ENCODE results near the gene ISM1. TPM values are rescaled to one million over a fixed set of nuclear protein-coding genes. Genes with fewer than 3 reads are reported as not detected.

The ISM1 gene
- total RNA-seq, 4 donors from 2014 or later: 0.49 to 6.2 (median 2.3) TPM; not detected in 1

- no peak for DNase-seq
- Histone ChIP-seq H3K27ac (no peak overlapping the region), H3K9me3 (no peaks in the 10 kb centered on the region), H3K36me3 (no peaks in the 10 kb centered on the region), H3K4me1 (no peaks in the 10 kb centered on the region), H3K4me3 (no peak overlapping the region), H3K27me3 (no peaks in the 10 kb centered on the region)
- no peak for TF ChIP-seq POLR2A (IDR thresholded peaks at IDR 0.05)
- TF ChIP-seq CTCF (IDR thresholded peaks at IDR 0.05): no peak
- intact Hi-C loops (cut with DNase I; ENCODE audit: low total_unique reads): no loop called here
Measured at GRCh38 chr20:13236990-13237720, 16.1 kb downstream of the ISM1 start.

- Histone ChIP-seq H3K27ac (no peak overlapping the region), H3K4me3 (no peak overlapping the region), H3K27me3 (no peaks in the 10 kb centered on the region), H3K9me3 (no peaks in the 10 kb centered on the region), H3K36me3 (no peaks in the 10 kb centered on the region), H3K4me1 (no peaks in the 10 kb centered on the region)
- no peak for TF ChIP-seq CTCF (IDR thresholded peaks at IDR 0.05)
- no peak for TF ChIP-seq POLR2A (IDR thresholded peaks at IDR 0.05)
- DNase-seq: no peak
- intact Hi-C loops (cut with DNase I; ENCODE audit: low total_unique reads): no loop called here
Measured at GRCh38 chr20:13238001-13238653, 17.1 kb downstream of the ISM1 start.

GRCh38 chr20:13243826-13244376, 22.8 kb downstream of the ISM1 start:
- intact Hi-C loops (cut with DNase I; ENCODE audit: low total_unique reads): no loop called here
- H3K4me1 ChIP-seq: no peaks in the 10 kb centered on the region
- no peaks in the 10 kb centered on the region for H3K9me3 ChIP-seq
- no peak for DNase-seq
- H3K27ac ChIP-seq: no peak overlapping the region
- no peaks in the 10 kb centered on the region for H3K36me3 ChIP-seq
- no peak overlapping the region for H3K4me3 ChIP-seq
- no peak for TF ChIP-seq POLR2A (IDR thresholded peaks at IDR 0.05)
- no peak for TF ChIP-seq CTCF (IDR thresholded peaks at IDR 0.05)
- no peaks in the 10 kb centered on the region for H3K27me3 ChIP-seq

- DNase-seq: no peak
- Histone ChIP-seq H3K4me3 (no peak overlapping the region), H3K4me1 (no peaks in the 10 kb centered on the region), H3K27ac (no peak overlapping the region), H3K9me3 (no peaks in the 10 kb centered on the region), H3K36me3 (no peaks in the 10 kb centered on the region), H3K27me3 (no peaks in the 10 kb centered on the region)
- intact Hi-C loops (cut with DNase I; ENCODE audit: low total_unique reads): no loop called here
- no peak for TF ChIP-seq CTCF (IDR thresholded peaks at IDR 0.05)
Measured at GRCh38 chr20:13245250-13245723, 24.2 kb downstream of the ISM1 start.
